GM18951 (cell line): Measurements from ENCODE around the gene C3AR1.
"Not testable (repeated sequence)": the region's sequence is repeated elsewhere in the genome, so short reads cannot be mapped to it uniquely, and the experiment has no call there.

Experiments used
- POLR2A ChIP-seq: IDR thresholded peaks from 4 replicates; pipeline ENCODE4 v1.6.1; 2011; ENCODE audit warnings: mild to moderate bottlenecking; ENCODE audit not compliant: insufficient read length, insufficient read depth; ENCODE audit errors: extremely low read depth
- in situ Hi-C: fragments of 300-500 bp; cut with MboI; formaldehyde crosslinking; loops from one replicate; pipeline ENCODE4 v1.12.0; 2022; ENCODE audit warnings: low sequenced_read_pairs, mixed read lengths, inconsistent platforms; ENCODE audit not compliant: unreplicated experiment

C3AR1 gene

DNA sequence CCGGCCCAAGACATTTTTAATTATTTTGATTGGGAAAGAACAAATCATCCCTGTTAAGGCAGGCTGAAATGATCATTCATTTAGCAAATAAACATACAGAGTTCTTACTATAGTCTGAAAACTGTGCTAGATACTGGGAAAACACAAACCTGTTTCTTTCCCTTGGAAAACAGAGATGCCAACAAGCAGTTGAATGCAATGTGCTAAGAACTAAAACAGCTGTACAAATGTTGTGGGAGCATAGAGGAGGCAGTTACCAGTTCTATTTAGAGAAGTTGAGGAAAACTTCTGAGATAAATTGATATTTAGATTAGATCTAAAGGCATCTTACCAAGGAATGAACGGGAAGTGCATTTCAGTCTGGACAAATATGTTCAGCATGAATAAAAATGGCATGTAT, 12.8 kb upstream of the C3AR1 start:
- in situ Hi-C loops: no loop called here
- no peak for TF ChIP-seq POLR2A

DNA sequence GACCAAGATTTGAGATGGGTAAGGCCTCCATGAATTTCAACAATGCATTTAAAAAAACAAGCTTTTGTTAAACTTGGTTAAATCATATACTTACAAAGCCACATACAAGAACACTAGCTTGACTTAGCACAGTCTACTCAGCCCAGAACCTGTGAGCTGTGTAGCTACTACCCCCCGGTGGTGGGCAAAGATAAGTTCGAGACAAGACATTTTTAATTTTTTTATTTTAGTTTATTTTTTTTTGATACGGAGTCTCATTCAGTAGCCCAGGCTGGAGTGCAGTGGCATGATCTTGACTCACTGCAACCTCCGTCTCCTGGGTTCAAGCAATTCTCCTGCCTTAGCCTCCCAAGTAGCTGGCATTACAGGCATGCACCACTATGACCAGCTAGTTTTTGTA, 12.2 kb upstream of the C3AR1 start:
- TF ChIP-seq POLR2A: no peak
- in situ Hi-C loops: no loop called here

DNA sequence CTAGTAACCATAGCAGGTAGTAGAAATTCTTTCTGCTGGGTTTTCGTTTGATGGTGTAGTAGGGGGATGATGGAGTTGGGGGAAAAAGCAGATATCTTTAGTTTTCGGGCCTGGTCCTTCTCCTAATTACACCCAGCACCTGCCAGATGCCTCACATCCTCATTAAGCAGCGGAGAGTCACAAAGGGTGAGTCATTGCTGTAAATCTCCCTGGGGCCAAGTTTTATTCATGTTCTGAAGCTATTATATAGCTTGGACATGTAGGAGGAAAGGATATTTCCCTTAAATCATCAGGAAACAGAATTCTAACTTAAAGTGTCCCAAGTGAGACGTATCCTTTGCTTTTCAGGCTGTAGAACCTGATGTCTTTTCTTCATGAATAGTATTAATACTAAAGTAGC, 11.0 kb upstream of the C3AR1 start:
- in situ Hi-C loops: no loop called here
- no peak for TF ChIP-seq POLR2A

DNA sequence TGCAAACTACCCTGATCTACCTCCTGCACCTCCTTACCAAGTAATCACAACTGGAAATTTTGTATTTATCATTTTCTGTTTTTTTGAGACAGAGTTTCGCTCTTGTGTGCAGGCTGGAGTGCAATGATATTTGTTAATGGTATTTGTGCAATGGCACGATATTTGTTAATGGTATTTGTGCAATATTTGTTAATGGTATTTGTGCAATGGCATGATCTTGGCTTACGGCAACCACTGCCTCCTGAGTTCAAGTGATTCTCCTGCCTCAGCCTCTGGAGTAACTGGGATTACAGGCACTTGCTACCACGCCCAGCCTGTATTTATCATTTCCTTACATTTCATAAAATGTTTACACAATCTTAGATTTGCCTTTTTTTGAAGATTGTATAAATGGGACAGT, 10.2 kb upstream of the C3AR1 start:
- no peak for TF ChIP-seq POLR2A
- in situ Hi-C loops: no loop called here

DNA sequence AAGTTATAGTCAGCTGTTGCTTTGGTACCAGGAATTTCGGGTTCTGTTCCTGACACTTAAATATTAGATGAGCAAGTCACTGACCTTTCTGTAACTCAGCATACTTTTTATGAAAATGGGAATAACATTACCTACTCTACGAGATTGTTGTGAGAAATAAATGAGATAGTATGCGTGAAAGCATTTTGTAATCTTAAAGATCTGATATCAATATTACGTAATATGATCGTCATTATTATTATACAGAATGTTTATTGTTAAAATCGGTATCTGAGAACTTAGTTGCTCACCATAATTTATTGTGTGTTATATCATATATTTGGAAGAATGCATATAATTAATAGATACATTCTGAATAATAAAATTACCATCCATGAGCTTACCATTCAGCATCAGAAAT, 9.8 kb upstream of the C3AR1 start:
- no peak for TF ChIP-seq POLR2A
- in situ Hi-C loops: no loop called here

DNA sequence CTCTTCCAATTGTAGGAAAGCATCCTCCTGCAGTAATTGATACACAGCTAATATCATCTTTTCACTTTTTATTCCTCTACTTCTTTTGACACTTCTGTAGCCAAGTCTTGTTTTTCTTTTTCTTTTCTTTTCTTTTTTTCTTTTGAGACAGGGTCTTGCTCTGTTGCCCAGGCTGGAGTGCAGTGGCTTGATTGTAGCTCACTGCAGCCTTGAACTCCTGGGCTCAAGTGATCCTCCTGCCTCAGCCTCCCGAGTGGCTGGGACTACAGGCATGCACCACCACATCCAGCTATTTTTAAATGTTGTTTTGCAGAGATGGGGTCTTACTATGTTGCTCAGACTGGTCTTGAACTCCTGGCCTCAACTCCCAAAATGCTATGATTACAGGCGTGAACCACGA, 5.7 kb upstream of the C3AR1 start:
- in situ Hi-C loops: not testable (repeated sequence)

DNA sequence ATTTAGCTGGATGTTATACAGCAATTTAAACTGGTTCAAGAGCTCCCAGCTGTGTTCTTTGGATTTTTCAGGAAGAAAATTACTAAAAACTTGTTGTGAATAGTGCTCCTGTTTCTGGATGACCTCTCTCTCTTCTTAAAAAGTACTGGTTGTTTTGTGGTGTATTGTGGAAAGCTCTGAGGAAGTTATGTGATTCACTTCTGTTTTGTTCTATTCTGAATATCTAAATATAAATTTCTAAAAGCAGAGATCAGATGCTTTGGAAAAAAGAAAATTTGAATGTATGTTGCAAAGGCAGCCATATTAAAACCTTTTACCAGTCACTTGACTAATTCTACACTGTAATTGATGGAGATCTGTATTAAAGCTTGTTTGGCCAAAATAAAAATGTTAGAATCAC, 3.4 kb upstream of the C3AR1 start:
- in situ Hi-C loops: no loop called here
- TF ChIP-seq POLR2A: no peak

DNA sequence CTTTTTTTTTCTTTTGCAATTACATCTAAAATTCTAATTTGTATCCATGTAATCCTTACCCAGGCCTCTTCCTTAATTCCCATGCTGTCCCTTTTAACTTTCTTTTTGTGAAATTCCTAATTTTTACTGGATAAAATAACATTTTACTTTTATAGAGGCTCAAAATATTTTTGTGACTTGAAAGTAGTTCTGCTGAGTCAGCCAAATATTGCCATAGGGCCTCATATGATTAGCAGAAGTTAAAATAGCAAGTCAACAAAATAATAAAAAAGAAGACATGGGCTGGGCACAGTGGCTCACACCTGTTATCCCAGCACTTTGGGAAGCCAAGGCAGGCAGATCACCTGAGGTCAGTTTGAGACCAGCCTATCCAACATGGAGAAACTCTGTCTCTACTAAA, 2.0 kb downstream of the C3AR1 start:
- in situ Hi-C loops: no loop called here
- no peak for TF ChIP-seq POLR2A

DNA sequence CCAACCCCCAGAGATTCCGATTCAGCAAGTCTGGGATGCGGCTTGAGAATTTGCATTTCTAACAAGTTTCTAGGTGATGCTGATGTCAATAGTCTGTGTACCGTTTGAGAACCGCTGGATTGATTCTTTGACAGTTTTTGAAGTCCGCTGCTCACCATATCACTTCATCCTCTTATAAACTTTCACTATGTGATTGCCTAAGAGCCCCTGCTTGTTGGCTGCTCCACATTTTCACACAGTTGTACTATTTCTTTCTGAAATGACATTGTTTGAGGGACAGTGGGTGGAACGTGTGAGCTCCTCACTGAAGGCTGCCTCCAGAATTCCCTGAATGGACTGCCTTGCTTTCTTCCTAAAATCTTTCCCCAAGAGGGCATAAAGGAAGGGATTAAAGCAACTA, 7.7 kb downstream of the C3AR1 start:
- in situ Hi-C loops: no loop called here
- no peak for TF ChIP-seq POLR2A

DNA sequence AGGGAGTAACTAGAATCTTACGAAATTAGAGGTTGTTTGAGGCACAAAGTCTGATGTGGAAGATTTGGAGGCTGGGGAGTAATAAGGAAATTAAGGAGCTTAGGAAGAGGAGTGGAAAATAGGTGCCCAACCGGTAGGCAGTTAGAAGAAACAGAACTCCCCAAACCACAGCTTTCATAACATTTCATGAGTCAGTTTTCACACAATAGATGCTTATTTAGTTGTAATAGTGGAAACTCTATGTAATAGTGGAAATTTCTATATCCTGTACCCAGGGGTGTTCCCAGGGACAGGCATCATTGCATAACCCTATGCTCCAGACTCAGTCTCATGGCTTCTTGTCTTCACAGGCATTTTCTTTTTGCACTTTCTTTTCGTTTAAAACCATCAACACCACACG, 8.3 kb downstream of the C3AR1 start:
- in situ Hi-C loops: no loop called here
- no peak for TF ChIP-seq POLR2A

DNA sequence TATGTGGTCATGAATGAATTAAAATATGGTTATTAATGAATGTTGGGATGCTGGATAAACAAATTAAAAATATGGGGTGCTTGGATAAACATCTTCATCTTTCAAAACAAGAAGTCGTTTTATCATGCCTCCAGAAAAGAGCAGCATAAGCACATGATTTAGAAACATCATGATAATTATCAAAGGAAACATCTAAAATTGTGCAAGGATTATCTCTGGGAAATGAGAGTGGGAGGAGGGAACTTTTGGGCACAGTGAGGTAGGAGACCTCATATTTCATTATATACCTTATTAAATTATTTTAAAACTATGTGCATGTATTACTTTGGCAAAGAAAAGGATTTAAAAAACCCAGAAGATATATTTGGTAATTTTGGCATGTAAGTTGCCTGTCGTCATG, 8.9 kb downstream of the C3AR1 start:
- no peak for TF ChIP-seq POLR2A
- in situ Hi-C loops: no loop called here

DNA sequence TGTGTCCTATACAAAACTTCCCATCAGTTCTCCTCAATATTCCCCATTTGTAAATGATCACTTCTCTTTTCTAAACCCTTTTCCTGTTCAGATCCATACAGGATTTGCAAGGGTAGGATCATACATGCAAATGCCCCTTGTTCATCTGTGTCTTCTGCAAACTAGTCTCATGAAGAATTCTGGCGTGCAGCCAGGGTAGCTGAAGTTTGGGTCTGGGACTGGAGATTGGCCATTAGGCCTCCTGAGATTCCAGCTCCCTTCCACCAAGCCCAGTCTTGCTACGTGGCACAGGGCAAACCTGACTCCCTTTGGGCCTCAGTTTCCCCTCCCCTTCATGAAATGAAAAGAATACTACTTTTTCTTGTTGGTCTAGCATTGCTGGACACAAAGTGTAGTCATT, 11.3 kb downstream of the C3AR1 start:
- in situ Hi-C loops: no loop called here
- no peak for TF ChIP-seq POLR2A

DNA sequence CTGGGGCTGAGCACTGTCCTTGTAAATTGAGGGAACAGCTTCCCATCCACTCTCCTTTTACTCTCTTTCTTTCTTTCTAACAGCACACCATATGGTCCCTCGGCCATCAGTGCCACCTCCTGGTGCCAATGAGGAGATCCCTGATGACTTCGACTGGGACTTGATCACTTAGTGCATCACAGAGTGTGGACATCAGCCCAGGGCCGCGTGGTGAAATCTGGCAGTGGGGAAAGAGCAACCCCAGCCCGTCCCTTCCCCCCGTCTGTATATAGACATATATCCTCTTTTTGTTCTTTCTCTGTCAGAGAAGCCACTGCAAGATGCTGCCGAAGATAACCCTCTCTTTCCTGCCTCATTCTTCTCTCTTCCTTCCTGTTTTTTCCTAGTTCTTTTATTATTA, 13.5 kb downstream of the C3AR1 start:
- in situ Hi-C loops: no loop called here
- no peak for TF ChIP-seq POLR2A

DNA sequence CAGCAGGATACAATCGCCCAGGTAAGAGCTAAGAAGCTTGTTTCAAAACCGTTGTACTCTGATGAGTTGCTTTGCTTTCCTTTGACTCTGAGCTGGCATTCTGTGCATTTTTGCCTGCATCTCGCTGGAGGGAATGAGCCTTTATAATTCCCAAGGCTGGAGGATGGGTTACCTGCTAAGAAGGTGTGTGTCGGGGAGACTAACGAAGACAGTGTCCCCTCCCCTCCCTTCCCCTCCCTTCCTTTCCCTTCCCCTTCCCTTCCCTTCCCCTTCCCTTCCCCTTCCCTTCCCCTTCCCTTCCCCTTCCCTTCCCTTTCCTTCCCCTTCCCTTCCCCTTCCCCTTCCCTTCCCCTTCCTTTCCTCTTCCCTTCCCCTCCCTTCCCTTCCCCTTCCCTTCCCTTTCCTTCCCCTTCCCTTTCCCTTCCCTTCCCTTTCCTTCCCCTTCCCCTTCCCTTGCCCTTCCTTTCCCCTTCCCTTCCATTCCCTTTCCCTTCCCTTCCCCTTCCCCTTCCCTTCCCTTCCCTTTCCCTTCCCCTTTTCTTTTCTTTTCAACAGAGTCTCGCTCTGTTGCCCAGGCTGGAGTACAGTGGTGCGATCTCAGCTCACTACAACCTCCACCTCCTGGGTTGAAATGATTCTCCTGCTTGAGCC, 15.4 kb downstream of the C3AR1 start:
- TF ChIP-seq POLR2A: no peak
- in situ Hi-C loops: no loop called here

DNA sequence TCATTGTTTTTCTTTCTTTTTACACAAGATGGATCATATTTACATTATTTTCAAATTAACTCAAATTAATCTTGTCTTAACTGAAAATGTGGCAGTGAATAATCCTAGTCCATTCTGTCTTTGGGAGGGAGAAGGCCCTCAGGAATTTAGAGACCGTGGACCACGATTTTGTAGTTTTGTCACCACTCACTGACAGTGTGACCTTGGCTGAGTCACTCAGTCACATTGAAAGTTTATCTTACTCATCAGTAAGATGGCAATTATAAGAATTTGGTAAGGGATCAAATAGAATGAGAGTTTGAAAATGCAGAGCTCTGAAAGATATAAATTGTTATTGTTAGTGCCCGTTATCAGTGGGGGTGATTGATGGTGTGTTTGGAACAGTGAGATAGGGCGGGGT, 17.3 kb downstream of the C3AR1 start:
- TF ChIP-seq POLR2A: no peak
- in situ Hi-C loops: loop anchor here (5.0 kb wide), 1 partner anchor 38 kb away; no protein-coding TSS in a partner anchor
